Neural cell (in vitro differentiated cells): ENCODE data around the gene ZNF316. TPM values are rescaled to one million over a fixed set of nuclear protein-coding genes. Genes with fewer than 3 reads are reported as not detected.
"Not testable (repeated sequence)": the region's sequence is repeated elsewhere in the genome, so short reads cannot be mapped to it uniquely, and the experiment has no call there.

Source experiments
- H2AFZ ChIP-seq: fragments of 200-600, 300-800 bp; sonication (generic), shearing (Covaris generic); 2 replicates; pipeline ENCODE4 v1.6.0; 2014; ENCODE audit warnings: low read depth, mild to moderate bottlenecking, antibody characterized with exemption, low read length, moderate library complexity
- H3F3A ChIP-seq: fragments of 200-600 bp; shearing (Covaris generic); 2 replicates; pipeline ENCODE4 v1.6.1; 2016; ENCODE audit warnings: mild to moderate bottlenecking, moderate library complexity, mixed read lengths, antibody characterized with exemption, low read length; ENCODE audit not compliant: insufficient read depth, poor library complexity, severe bottlenecking
- H3K27ac ChIP-seq: fragments of 200-600, 300-800 bp; sonication (generic), shearing (Covaris generic); 2 replicates; pipeline ENCODE4 v1.5.1; 2014; ENCODE audit warnings: mild to moderate bottlenecking, low read length, moderate library complexity
- H3K27me3 ChIP-seq: fragments of 300-800, 200-600 bp; sonication (generic), shearing (Covaris generic); 2 replicates; pipeline ENCODE4 v1.6.0; 2014; ENCODE audit warnings: mild to moderate bottlenecking, low read depth, low read length, moderate library complexity; ENCODE audit not compliant: insufficient read depth
- H3K36me3 ChIP-seq: fragments of 300-800, 200-600 bp; sonication (generic), shearing (Covaris generic); 2 replicates; pipeline ENCODE4 v1.5.1; 2014; ENCODE audit warnings: mild to moderate bottlenecking, antibody characterized with exemption, low read length, moderate library complexity; ENCODE audit not compliant: insufficient read depth
- H3K4me2 ChIP-seq: fragments of 300-800, 200-600 bp; sonication (generic), shearing (Covaris generic); 2 replicates; pipeline ENCODE4 v1.6.0; 2014; ENCODE audit warnings: mild to moderate bottlenecking, low read length
- H3K4me3 ChIP-seq: fragments of 300-800, 200-600 bp; sonication (generic), shearing (Covaris generic); 2 replicates; pipeline ENCODE4 v1.5.1; 2014; ENCODE audit warnings: mild to moderate bottlenecking, low read length, moderate library complexity
- H3K79me2 ChIP-seq: fragments of 200-600 bp; shearing (Covaris generic); replicated peaks from 2 replicates; pipeline ENCODE4 v1.6.0; 2014; ENCODE audit warnings: mild to moderate bottlenecking, low read length, moderate library complexity; ENCODE audit not compliant: insufficient read depth
- H3K9ac ChIP-seq: fragments of 300-800, 200-600 bp; sonication (generic), shearing (Covaris generic); 2 replicates; pipeline ENCODE4 v1.6.1; 2016; ENCODE audit warnings: mild to moderate bottlenecking, low read length, mixed read lengths
- H3K9me2 ChIP-seq: fragments of 200-600 bp; shearing (Covaris generic); 2 replicates; pipeline ENCODE4 v1.6.1; 2016; ENCODE audit warnings: mild to moderate bottlenecking, low read length, mixed read lengths; ENCODE audit not compliant: insufficient read depth
- H3K9me3 ChIP-seq: fragments of 200-600, 300-800 bp; sonication (generic), shearing (Covaris generic); 2 replicates; pipeline ENCODE4 v1.6.1; 2016; ENCODE audit warnings: mild to moderate bottlenecking, mixed run types, low read length, moderate library complexity, mixed read lengths
- H4K20me1 ChIP-seq: fragments of 200-600 bp; shearing (Covaris generic); 2 replicates; pipeline ENCODE4 v1.6.1; 2016; ENCODE audit warnings: mild to moderate bottlenecking, mixed run types; ENCODE audit not compliant: insufficient read depth
- MXI1 ChIP-seq: fragments of 450-650 bp; conservative IDR thresholded peaks from 2 replicates; pipeline ENCODE4 v1.6.1; 2014; ENCODE audit warnings: antibody characterized with exemption, mild to moderate bottlenecking; ENCODE audit not compliant: poor library complexity, severe bottlenecking
- POLR2AphosphoS5 ChIP-seq: IDR thresholded peaks from 2 replicates; pipeline ENCODE4 v1.6.1; 2012
- RAD21 ChIP-seq: fragments of 450-650 bp; conservative IDR thresholded peaks from 2 replicates; pipeline ENCODE4 v1.6.1; 2014; ENCODE audit warnings: antibody characterized with exemption, mild to moderate bottlenecking, moderate library complexity
- SMC3 ChIP-seq: fragments of 450-650 bp; conservative IDR thresholded peaks from 2 replicates; pipeline ENCODE4 v1.6.1; 2014; ENCODE audit warnings: antibody characterized with exemption, mild to moderate bottlenecking, moderate library complexity; ENCODE audit not compliant: poor library complexity
- polyA plus RNA-seq: library from polyadenylated mRNA; depleted of rRNA; stranded (reverse); fragments of >200 nt; gene quantifications from 2 replicates; pipeline ENCODE4 v1.2.3, GENCODE V29; 2014
- TF ChIP-seq, protein P1 (sequence below): fragments of 450-650 bp; IDR thresholded peaks from 2 replicates; pipeline ENCODE4 v1.5.1; 2014; ENCODE audit warnings: antibody characterized with exemption, mild to moderate bottlenecking, moderate library complexity; ENCODE audit not compliant: poor library complexity, severe bottlenecking
- TF ChIP-seq, protein P2 (sequence below): IDR thresholded peaks from 2 replicates; pipeline ENCODE4 v1.6.1; 2012; ENCODE audit warnings: borderline replicate concordance

Gene ZNF316
- polyA plus RNA-seq, 1 donor from 2014 or later = 22.2 TPM

DNA sequence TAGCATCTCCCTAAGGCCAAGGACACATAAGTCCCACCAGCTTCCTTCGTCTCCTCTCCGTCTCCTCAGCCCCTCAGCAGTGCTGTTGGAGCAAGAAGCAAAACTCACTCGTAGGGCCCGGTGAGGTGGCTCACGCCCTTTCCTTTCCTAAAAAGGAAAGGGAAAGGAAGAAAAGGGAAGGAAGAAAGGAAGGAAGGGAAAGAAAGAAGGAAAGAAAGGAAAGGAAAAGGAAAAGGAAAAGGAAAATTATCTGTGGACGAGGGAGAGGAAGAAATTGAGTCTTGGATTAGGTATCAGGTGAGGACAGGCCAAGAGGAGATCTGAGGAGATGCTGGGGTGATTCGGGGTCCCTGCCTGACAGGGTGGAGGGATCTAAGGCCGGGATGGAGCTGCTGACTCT is 3.1 kb upstream of the ZNF316 start:
- no peaks in the 10 kb centered on the region for H3K27me3 ChIP-seq
- H3K9me2 ChIP-seq = no peaks in the 10 kb centered on the region
- peaks cover 15% of the 10 kb centered on the region for H3K79me2 ChIP-seq
- H2AFZ ChIP-seq = no peak overlapping the region
- H3K4me2 ChIP-seq = no peak overlapping the region
- no peak overlapping the region for H3K27ac ChIP-seq
- H3K9ac ChIP-seq = no peak overlapping the region
- no peaks in the 10 kb centered on the region for H3K36me3 ChIP-seq
- no peaks in the 10 kb centered on the region for H3F3A ChIP-seq
- TF ChIP-seq, protein P1, sequence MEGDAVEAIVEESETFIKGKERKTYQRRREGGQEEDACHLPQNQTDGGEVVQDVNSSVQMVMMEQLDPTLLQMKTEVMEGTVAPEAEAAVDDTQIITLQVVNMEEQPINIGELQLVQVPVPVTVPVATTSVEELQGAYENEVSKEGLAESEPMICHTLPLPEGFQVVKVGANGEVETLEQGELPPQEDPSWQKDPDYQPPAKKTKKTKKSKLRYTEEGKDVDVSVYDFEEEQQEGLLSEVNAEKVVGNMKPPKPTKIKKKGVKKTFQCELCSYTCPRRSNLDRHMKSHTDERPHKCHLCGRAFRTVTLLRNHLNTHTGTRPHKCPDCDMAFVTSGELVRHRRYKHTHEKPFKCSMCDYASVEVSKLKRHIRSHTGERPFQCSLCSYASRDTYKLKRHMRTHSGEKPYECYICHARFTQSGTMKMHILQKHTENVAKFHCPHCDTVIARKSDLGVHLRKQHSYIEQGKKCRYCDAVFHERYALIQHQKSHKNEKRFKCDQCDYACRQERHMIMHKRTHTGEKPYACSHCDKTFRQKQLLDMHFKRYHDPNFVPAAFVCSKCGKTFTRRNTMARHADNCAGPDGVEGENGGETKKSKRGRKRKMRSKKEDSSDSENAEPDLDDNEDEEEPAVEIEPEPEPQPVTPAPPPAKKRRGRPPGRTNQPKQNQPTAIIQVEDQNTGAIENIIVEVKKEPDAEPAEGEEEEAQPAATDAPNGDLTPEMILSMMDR = no peak
- H4K20me1 ChIP-seq = no peaks in the 10 kb centered on the region
- H3K9me3 ChIP-seq = no peaks in the 10 kb centered on the region
- no peak overlapping the region for H3K4me3 ChIP-seq

DNA sequence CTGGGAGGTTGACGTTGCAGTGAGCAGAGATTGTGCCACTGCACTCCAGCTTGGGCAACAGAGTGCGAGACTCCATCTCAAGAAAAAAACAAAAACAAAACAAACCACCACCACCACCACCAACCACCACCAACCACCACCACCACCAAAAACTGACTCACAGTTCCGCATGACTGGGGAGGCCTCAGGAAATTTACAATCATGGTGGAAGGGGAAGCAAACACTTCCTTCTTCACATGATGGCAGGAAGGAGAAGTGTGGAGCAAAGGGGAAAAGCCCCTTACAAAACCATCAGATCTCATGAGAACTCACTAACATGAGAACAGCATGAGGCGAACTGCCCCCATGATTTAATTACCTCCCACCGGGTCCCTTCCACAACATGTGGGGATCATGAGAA is 2.1 kb upstream of the ZNF316 start:
- H3K4me2 ChIP-seq, H3K36me3 ChIP-seq, H3K4me3 ChIP-seq, H4K20me1 ChIP-seq, H3K9me2 ChIP-seq, H3K27ac ChIP-seq, H3F3A ChIP-seq, H3K9me3 ChIP-seq, H3K9ac ChIP-seq, H2AFZ ChIP-seq, H3K27me3 ChIP-seq: not testable (repeated sequence)
- H3K79me2 ChIP-seq = peaks cover 24% of the 10 kb centered on the region

DNA sequence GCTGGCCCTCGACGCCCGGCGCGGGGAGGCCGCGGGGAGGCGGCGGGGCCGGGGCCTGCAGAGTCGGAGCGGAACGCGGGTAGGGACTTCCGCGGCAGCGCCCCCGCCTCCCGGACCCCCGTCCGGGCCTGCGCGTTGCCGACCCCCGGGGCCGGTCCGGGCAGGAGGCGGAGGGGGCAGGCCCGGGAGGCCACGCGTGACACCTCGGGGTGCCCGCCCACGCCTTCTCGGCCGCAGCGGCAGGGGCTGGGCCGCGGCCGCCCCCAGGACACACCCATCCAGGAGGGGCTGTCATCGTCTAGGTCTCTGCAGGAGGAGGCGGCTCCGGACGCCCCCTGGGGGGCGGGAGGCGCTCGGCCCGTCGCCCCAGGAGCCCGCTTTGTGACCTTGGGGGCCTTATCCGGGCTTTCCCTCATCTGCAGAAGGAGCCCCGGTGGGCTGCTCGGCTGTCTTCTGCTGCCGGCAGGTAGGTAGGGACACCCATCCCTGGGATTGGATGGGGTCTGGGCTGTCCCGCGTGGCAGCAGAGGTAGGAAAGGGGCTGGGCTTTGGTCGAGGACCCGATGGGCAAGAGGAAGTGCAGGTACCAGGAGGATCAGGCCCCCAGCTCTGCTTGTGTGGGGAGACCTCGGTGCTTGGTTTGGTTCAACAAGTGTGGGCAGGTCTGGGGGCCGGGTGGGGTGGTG is 569 bp downstream of the ZNF316 start:
- peak overlapping the region; percentile 80 for H3K9ac ChIP-seq
- TF ChIP-seq MXI1 (no peak), RAD21 (no peak), SMC3 (no peak), POLR2AphosphoS5 (no peak)
- TF ChIP-seq, protein P2, sequence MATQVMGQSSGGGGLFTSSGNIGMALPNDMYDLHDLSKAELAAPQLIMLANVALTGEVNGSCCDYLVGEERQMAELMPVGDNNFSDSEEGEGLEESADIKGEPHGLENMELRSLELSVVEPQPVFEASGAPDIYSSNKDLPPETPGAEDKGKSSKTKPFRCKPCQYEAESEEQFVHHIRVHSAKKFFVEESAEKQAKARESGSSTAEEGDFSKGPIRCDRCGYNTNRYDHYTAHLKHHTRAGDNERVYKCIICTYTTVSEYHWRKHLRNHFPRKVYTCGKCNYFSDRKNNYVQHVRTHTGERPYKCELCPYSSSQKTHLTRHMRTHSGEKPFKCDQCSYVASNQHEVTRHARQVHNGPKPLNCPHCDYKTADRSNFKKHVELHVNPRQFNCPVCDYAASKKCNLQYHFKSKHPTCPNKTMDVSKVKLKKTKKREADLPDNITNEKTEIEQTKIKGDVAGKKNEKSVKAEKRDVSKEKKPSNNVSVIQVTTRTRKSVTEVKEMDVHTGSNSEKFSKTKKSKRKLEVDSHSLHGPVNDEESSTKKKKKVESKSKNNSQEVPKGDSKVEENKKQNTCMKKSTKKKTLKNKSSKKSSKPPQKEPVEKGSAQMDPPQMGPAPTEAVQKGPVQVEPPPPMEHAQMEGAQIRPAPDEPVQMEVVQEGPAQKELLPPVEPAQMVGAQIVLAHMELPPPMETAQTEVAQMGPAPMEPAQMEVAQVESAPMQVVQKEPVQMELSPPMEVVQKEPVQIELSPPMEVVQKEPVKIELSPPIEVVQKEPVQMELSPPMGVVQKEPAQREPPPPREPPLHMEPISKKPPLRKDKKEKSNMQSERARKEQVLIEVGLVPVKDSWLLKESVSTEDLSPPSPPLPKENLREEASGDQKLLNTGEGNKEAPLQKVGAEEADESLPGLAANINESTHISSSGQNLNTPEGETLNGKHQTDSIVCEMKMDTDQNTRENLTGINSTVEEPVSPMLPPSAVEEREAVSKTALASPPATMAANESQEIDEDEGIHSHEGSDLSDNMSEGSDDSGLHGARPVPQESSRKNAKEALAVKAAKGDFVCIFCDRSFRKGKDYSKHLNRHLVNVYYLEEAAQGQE = no peak
- TF ChIP-seq, protein P1 = peak; percentile 40
- H3K4me3 ChIP-seq = peak overlapping the region; percentile 91
- H2AFZ ChIP-seq = no peak overlapping the region
- H3K27ac ChIP-seq = peak overlapping the region; percentile 16
- H3K79me2 ChIP-seq = peaks cover 31% of the 10 kb centered on the region
- H3K9me2 ChIP-seq = no peaks in the 10 kb centered on the region
- no peaks in the 10 kb centered on the region for H4K20me1 ChIP-seq
- no peaks in the 10 kb centered on the region for H3K36me3 ChIP-seq
- H3K27me3 ChIP-seq = no peaks in the 10 kb centered on the region
- peak overlapping the region; percentile 48 for H3K4me2 ChIP-seq
- no peaks in the 10 kb centered on the region for H3K9me3 ChIP-seq
- no peaks in the 10 kb centered on the region for H3F3A ChIP-seq
